Liver (tissue), 9 donors: ENCODE data around the gene KNTC1. TPM values are rescaled to one million over a fixed set of nuclear protein-coding genes. Genes with fewer than 3 reads are reported as not detected.
"Not testable (repeated sequence)": the region's sequence is repeated elsewhere in the genome, so short reads cannot be mapped to it uniquely, and the experiment has no call there.

Source experiments
- DNase-seq: peaks from one replicate; pipeline ENCODE4 v3.0.0-alpha.2; 2017; ENCODE audit warnings: low spot score
- H3K27ac ChIP-seq, 2 donors: one replicate each; pipeline ENCODE4 v1.7.0; 2013; ENCODE audit warnings: inconsistent platforms in 2 of 2, low read length in 2 of 2, control low read depth in 1 of 2, low read depth in 1 of 2, mild to moderate bottlenecking in 1 of 2
- H3K27me3 ChIP-seq, 4 donors: one replicate each; pipeline versions ENCODE4 v1.6.1 to v1.7.0; 2013; ENCODE audit warnings: low read length in 3 of 4, inconsistent platforms in 1 of 4, mild to moderate bottlenecking in 1 of 4, moderate library complexity in 1 of 4; ENCODE audit not compliant: control insufficient read depth in 4 of 4, insufficient read depth in 4 of 4
- H3K36me3 ChIP-seq, 4 donors: one replicate each; pipeline versions ENCODE4 v1.6.1 to v1.7.0; 2013; ENCODE audit warnings: low read length in 3 of 4, mild to moderate bottlenecking in 3 of 4, low read depth in 1 of 4, moderate library complexity in 1 of 4; ENCODE audit not compliant: control insufficient read depth in 4 of 4, insufficient read depth in 3 of 4
- H3K4me1 ChIP-seq, 4 donors: one replicate each; pipeline versions ENCODE4 v1.6.1 to v1.7.0; 2013; ENCODE audit warnings: low read length in 3 of 4, mild to moderate bottlenecking in 3 of 4, moderate library complexity in 1 of 4; ENCODE audit not compliant: control insufficient read depth in 4 of 4, insufficient read depth in 4 of 4
- H3K4me3 ChIP-seq, 3 donors: one replicate each; pipeline versions ENCODE4 v1.6.1 to v1.7.0; 2013; ENCODE audit warnings: low read length in 3 of 3, control low read depth in 1 of 3, low read depth in 1 of 3, mild to moderate bottlenecking in 1 of 3
- H3K9ac ChIP-seq, 2 donors: one replicate each; pipeline ENCODE4 v1.7.0; 2013; ENCODE audit warnings: low read length in 2 of 2, mild to moderate bottlenecking in 2 of 2, moderate library complexity in 2 of 2, control low read depth in 1 of 2, low read depth in 1 of 2
- H3K9me3 ChIP-seq, 4 donors: one replicate each; pipeline versions ENCODE4 v1.6.1 to v1.7.0; 2013; ENCODE audit warnings: low read length in 3 of 4; ENCODE audit not compliant: control insufficient read depth in 4 of 4
- FOXA1 ChIP-seq: IDR thresholded peaks from 2 replicates; pipeline ENCODE4 v1.6.1; 2016; ENCODE audit warnings: antibody characterized with exemption
- FOXA2 ChIP-seq: IDR thresholded peaks from 2 replicates; pipeline ENCODE4 v1.6.1; 2016; ENCODE audit warnings: antibody characterized with exemption
- GABPA ChIP-seq, 2 donors: IDR thresholded peaks in 1 of 2; conservative IDR thresholded peaks in 1 of 2; 2 replicates each; pipeline ENCODE4 v1.6.1; 2016; ENCODE audit warnings: antibody characterized with exemption in 2 of 2, mild to moderate bottlenecking in 1 of 2, moderate library complexity in 1 of 2
- HNF4A ChIP-seq, 2 donors: conservative IDR thresholded peaks; 2 replicates each; pipeline ENCODE4 v1.6.1; 2016; ENCODE audit warnings: antibody characterized with exemption in 2 of 2, mild to moderate bottlenecking in 2 of 2
- HNF4G ChIP-seq: IDR thresholded peaks from 2 replicates; pipeline ENCODE4 v1.6.1; 2016; ENCODE audit warnings: antibody characterized with exemption
- JUND ChIP-seq, 2 donors: IDR thresholded peaks; 2 replicates each; pipeline ENCODE4 v1.6.1; 2016; ENCODE audit warnings: antibody characterized with exemption in 2 of 2
- RAD21 ChIP-seq, 2 donors: IDR thresholded peaks; 2 replicates each; pipeline ENCODE4 v1.6.1; 2016; ENCODE audit warnings: antibody characterized with exemption in 2 of 2, mild to moderate bottlenecking in 2 of 2
- RXRA ChIP-seq, 2 donors: IDR thresholded peaks; 2 replicates each; pipeline ENCODE4 v1.6.1; 2017 to 2018; ENCODE audit warnings: antibody characterized with exemption in 2 of 2, mild to moderate bottlenecking in 1 of 2
- SP1 ChIP-seq: IDR thresholded peaks from 2 replicates; pipeline ENCODE4 v1.6.1; 2018; ENCODE audit warnings: antibody characterized with exemption, mild to moderate bottlenecking
- TAF1 ChIP-seq: conservative IDR thresholded peaks from 2 replicates; pipeline ENCODE4 v1.6.1; 2016; ENCODE audit warnings: antibody characterized with exemption, mild to moderate bottlenecking
- WGBS: extraction: QIAGEN DNeasy Blood & Tissue Kit; methylation state at CpG from one replicate; pipeline ENCODE4 v1.1.7; 2013; 5-methylcytosine and 5-hydroxymethylcytosine counted together
- polyA plus RNA-seq, 2 donors: library from polyadenylated mRNA; stranded (reverse) in 1 of 2; unstranded in 1 of 2; fragments of 200-250 nt in 1 of 2; fragments of >200 nt in 1 of 2; fragmentation: Nextera tagmentation in 1 of 2; extraction: Ambion mirVana in 1 of 2; gene quantifications; one replicate each; pipeline versions ENCODE4 v1.2.1 to v1.2.3, GENCODE V29; 2013 to 2015
- total RNA-seq, 2 donors: library from RNA; depleted of rRNA; stranded (reverse); fragments of >200 nt; gene quantifications; one replicate each; pipeline ENCODE4 v1.2.3, GENCODE V29; 2014
- TF ChIP-seq, protein P1 (sequence below): IDR thresholded peaks from 2 replicates; pipeline ENCODE4 v1.6.1; 2016; ENCODE audit warnings: antibody characterized with exemption
- TF ChIP-seq, protein P2 (sequence below): fragments of 150-350 bp; IDR thresholded peaks from 2 replicates; pipeline ENCODE4 v1.5.1; 2017; ENCODE audit warnings: improper control_type of control experiment, low read depth, low read length; ENCODE audit not compliant: missing input control
- TF ChIP-seq, protein P3 (sequence below): IDR thresholded peaks from 2 replicates; pipeline ENCODE4 v1.6.1; 2016; ENCODE audit warnings: antibody characterized with exemption
- TF ChIP-seq, protein P4 (sequence below): IDR thresholded peaks from 2 replicates; pipeline ENCODE4 v1.6.1; 2016; ENCODE audit warnings: antibody characterized with exemption, mild to moderate bottlenecking
- donor health status: healthy.
- donor health status: healthy.
- donor health status: healthy.
- donor health status: healthy.
- donor health status: healthy.

KNTC1 gene
- total and polyA plus RNA-seq, 4 donors = 1.3 to 34.7 (median 4.0) TPM

DNA sequence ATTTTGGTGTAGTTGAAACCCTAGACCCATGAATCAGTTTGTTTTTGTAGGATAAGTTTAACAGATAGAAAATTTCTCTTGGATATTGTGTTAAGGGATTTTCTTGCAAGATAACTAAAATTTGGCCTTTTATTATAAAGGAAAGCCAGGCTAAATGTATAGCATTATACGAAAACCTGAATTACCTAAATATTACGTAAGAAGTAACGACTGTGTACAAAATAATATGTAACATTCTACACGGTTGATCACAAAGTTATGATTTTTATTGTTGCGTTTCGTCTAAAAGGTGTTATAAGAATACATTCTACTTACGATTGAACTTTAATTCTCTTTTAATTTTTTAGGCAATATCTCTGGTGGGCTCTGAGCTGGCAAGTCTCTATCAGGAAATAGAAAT, 63.9 kb downstream of the KNTC1 start:
- Histone ChIP-seq H3K27ac (no peak overlapping the region), H3K4me3 (no peak overlapping the region), H3K36me3 (no peaks in the 10 kb centered on the region), H3K9ac (no peak overlapping the region), H3K9me3 (no peaks in the 10 kb centered on the region), H3K27me3 (no peaks in the 10 kb centered on the region), H3K4me1 (no peaks in the 10 kb centered on the region)
- 98% methylated on average over 7 of the region's 7 CpGs for WGBS
- TF ChIP-seq RXRA (IDR thresholded peaks at IDR 0.05) (no peak), TAF1 (no peak), FOXA2 (no peak), FOXA1 (no peak), HNF4A (conservative IDR thresholded peaks at IDR 0.05) (no peak), HNF4G (no peak), JUND (IDR thresholded peaks at IDR 0.05) (no peak)
- TF ChIP-seq, protein P1, sequence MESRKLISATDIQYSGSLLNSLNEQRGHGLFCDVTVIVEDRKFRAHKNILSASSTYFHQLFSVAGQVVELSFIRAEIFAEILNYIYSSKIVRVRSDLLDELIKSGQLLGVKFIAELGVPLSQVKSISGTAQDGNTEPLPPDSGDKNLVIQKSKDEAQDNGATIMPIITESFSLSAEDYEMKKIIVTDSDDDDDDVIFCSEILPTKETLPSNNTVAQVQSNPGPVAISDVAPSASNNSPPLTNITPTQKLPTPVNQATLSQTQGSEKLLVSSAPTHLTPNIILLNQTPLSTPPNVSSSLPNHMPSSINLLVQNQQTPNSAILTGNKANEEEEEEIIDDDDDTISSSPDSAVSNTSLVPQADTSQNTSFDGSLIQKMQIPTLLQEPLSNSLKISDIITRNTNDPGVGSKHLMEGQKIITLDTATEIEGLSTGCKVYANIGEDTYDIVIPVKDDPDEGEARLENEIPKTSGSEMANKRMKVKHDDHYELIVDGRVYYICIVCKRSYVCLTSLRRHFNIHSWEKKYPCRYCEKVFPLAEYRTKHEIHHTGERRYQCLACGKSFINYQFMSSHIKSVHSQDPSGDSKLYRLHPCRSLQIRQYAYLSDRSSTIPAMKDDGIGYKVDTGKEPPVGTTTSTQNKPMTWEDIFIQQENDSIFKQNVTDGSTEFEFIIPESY = no peak
- DNase-seq = no peak

DNA sequence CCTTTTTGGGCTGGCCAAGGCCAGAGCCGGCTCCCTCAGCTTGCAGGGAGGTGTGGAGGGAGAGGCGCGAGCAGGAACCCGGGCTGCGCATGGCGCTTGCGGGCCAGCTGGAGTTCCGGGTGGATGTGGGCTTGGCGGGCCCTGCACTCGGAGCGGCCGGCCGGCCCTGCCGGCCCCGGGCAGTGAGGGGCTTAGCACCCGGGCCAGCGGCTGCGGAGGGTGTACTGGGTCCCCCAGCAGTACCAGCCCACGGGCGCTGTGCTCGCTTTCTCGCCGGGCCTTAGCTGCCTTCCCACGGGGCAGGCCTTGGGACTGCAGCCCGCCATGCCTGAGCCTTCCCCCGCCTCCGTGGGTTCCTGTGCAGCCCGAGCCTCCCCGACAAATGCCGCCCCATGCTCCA, 64.9 kb downstream of the KNTC1 start:
- WGBS = 98% methylated on average over 30 of the region's 30 CpGs
- H3K4me3 ChIP-seq, H3K4me1 ChIP-seq: not testable (repeated sequence)

DNA sequence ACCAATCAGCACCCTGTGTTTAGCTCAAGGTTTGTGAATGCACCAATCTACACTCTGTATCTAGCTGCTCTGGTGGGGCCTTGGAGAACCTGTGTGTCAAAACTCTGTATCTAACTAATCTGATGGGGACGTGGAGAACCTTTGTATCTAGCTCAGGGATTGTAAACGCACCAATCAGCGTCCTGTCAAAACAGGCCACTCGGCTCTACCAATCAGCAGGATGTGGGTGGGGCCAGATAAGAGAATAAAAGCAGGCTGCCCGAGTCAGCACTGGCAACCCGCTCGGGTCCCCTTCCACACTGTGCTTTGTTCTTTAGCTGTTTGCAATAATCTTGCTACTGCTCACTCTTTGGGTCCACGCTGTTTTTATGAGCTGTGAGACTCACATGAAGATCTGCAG, 65.5 kb downstream of the KNTC1 start:
- not testable (repeated sequence) for H3K27ac ChIP-seq, H3K36me3 ChIP-seq, H3K4me1 ChIP-seq, DNase-seq, H3K4me3 ChIP-seq, H3K9ac ChIP-seq, H3K9me3 ChIP-seq, H3K27me3 ChIP-seq
- WGBS = 86% methylated on average over 8 of the region's 8 CpGs

More for the DNA sequence above, 64.9 kb downstream of the KNTC1 start:
- not testable (repeated sequence) for H3K36me3 ChIP-seq, H3K27me3 ChIP-seq, DNase-seq, H3K27ac ChIP-seq, H3K9ac ChIP-seq, H3K9me3 ChIP-seq

DNA sequence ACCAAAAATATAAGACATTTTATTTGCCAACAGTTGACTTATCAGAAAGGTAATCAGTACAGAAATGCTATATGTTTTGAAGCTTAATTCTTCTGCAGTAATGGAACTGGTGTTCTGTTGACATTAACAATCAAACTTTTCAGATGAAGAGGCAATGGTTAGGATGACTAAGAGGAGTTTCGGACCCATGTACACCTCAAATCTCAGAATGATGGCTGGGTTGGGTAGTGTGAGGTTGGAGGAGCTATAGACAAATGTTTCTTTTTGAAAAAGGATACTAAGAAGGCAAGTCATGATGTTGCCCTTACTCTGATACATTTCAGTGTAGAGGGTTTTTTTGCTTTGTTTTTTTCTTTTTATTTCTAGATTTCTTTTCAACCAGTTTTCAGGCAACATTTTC, 66.9 kb downstream of the KNTC1 start:
- DNase-seq = no peak
- Histone ChIP-seq H3K27me3 (no peaks in the 10 kb centered on the region), H3K9me3 (no peaks in the 10 kb centered on the region), H3K4me3 (no peak overlapping the region), H3K9ac (no peak overlapping the region), H3K4me1 (no peaks in the 10 kb centered on the region), H3K27ac (no peak overlapping the region), H3K36me3 (no peaks in the 10 kb centered on the region)
- WGBS = 92% methylated on average over 1 of the region's 1 CpG
- TF ChIP-seq JUND (IDR thresholded peaks at IDR 0.05) (no peak), HNF4A (conservative IDR thresholded peaks at IDR 0.05) (no peak), FOXA1 (no peak), RAD21 (IDR thresholded peaks at IDR 0.05) (no peak), GABPA (IDR thresholded peaks at IDR 0.05 in 1 of 2, conservative IDR thresholded peaks at IDR 0.05 in 1 of 2) (no peak), SP1 (no peak), HNF4G (no peak), TAF1 (no peak)
- TF ChIP-seq, protein P2, sequence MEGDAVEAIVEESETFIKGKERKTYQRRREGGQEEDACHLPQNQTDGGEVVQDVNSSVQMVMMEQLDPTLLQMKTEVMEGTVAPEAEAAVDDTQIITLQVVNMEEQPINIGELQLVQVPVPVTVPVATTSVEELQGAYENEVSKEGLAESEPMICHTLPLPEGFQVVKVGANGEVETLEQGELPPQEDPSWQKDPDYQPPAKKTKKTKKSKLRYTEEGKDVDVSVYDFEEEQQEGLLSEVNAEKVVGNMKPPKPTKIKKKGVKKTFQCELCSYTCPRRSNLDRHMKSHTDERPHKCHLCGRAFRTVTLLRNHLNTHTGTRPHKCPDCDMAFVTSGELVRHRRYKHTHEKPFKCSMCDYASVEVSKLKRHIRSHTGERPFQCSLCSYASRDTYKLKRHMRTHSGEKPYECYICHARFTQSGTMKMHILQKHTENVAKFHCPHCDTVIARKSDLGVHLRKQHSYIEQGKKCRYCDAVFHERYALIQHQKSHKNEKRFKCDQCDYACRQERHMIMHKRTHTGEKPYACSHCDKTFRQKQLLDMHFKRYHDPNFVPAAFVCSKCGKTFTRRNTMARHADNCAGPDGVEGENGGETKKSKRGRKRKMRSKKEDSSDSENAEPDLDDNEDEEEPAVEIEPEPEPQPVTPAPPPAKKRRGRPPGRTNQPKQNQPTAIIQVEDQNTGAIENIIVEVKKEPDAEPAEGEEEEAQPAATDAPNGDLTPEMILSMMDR = no peak
- TF ChIP-seq, protein P3, sequence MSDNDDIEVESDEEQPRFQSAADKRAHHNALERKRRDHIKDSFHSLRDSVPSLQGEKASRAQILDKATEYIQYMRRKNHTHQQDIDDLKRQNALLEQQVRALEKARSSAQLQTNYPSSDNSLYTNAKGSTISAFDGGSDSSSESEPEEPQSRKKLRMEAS = no peak
- TF ChIP-seq, protein P1 = no peak
- TF ChIP-seq, protein P4, sequence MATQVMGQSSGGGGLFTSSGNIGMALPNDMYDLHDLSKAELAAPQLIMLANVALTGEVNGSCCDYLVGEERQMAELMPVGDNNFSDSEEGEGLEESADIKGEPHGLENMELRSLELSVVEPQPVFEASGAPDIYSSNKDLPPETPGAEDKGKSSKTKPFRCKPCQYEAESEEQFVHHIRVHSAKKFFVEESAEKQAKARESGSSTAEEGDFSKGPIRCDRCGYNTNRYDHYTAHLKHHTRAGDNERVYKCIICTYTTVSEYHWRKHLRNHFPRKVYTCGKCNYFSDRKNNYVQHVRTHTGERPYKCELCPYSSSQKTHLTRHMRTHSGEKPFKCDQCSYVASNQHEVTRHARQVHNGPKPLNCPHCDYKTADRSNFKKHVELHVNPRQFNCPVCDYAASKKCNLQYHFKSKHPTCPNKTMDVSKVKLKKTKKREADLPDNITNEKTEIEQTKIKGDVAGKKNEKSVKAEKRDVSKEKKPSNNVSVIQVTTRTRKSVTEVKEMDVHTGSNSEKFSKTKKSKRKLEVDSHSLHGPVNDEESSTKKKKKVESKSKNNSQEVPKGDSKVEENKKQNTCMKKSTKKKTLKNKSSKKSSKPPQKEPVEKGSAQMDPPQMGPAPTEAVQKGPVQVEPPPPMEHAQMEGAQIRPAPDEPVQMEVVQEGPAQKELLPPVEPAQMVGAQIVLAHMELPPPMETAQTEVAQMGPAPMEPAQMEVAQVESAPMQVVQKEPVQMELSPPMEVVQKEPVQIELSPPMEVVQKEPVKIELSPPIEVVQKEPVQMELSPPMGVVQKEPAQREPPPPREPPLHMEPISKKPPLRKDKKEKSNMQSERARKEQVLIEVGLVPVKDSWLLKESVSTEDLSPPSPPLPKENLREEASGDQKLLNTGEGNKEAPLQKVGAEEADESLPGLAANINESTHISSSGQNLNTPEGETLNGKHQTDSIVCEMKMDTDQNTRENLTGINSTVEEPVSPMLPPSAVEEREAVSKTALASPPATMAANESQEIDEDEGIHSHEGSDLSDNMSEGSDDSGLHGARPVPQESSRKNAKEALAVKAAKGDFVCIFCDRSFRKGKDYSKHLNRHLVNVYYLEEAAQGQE = no peak
